Lung (tissue), 12 donors: ENCODE data around the gene SPRYD3. TPM values are rescaled to one million over a fixed set of nuclear protein-coding genes. Genes with fewer than 3 reads are reported as not detected.

Experiments
- ATAC-seq: fragments of 200-7000 bp; cut with Tn5 transposase; one replicate; pipeline ENCODE4 v1.9.1; 2020; ENCODE audit warnings: moderate number of reproducible peaks; ENCODE audit not compliant: insufficient read depth, low FRiP score
- DNase-seq, 3 donors: peaks; one replicate each; pipeline ENCODE4 v3.0.0-alpha.2; 2013 to 2017
- H3K27ac ChIP-seq, 2 donors: one replicate each; pipeline ENCODE4 v1.5.1; 2013; ENCODE audit warnings: mild to moderate bottlenecking in 2 of 2, moderate library complexity in 2 of 2, control low read depth in 1 of 2, inconsistent platforms in 1 of 2, low read depth in 1 of 2, low read length in 1 of 2
- H3K27me3 ChIP-seq, 3 donors: one replicate each; pipeline ENCODE4 v1.5.1; 2013; ENCODE audit warnings: low read length in 2 of 3; ENCODE audit not compliant: control insufficient read depth in 3 of 3, insufficient read depth in 3 of 3
- H3K36me3 ChIP-seq, 4 donors: one replicate each; pipeline ENCODE4 v1.5.1; 2013; ENCODE audit warnings: low read length in 4 of 4, mild to moderate bottlenecking in 1 of 4, moderate library complexity in 1 of 4; ENCODE audit not compliant: control insufficient read depth in 4 of 4, insufficient read depth in 4 of 4
- H3K4me1 ChIP-seq, 5 donors: one replicate each; pipeline ENCODE4 v1.5.1; 2013; ENCODE audit warnings: low read length in 5 of 5, mild to moderate bottlenecking in 2 of 5, moderate library complexity in 1 of 5; ENCODE audit not compliant: control insufficient read depth in 5 of 5, insufficient read depth in 5 of 5
- H3K4me3 ChIP-seq: one replicate; pipeline ENCODE4 v1.5.1; 2013; ENCODE audit warnings: mild to moderate bottlenecking, control low read depth, moderate library complexity
- H3K9ac ChIP-seq, 2 donors: one replicate each; pipeline ENCODE4 v1.5.1; 2013; ENCODE audit warnings: low read length in 2 of 2, control low read depth in 1 of 2; ENCODE audit not compliant: insufficient read depth in 1 of 2
- H3K9me3 ChIP-seq, 4 donors: one replicate each; pipeline ENCODE4 v1.5.1; 2013; ENCODE audit warnings: low read length in 3 of 4, mild to moderate bottlenecking in 1 of 4, moderate library complexity in 1 of 4; ENCODE audit not compliant: control insufficient read depth in 4 of 4, insufficient read depth in 3 of 4
- WGBS, 2 donors: extraction: QIAGEN DNeasy Blood & Tissue Kit; methylation state at CpG; one replicate each; pipeline ENCODE4 v1.1.7; 2013; 5-methylcytosine and 5-hydroxymethylcytosine counted together
- polyA plus RNA-seq, 2 donors: library from polyadenylated mRNA; stranded (reverse); fragments of 200-250 nt; gene quantifications; one replicate each; pipeline ENCODE4 v1.2.1, GENCODE V29; 2013
- total RNA-seq, 2 donors: library from RNA; depleted of rRNA in 1 of 2; stranded (reverse); fragments of >200 nt in 1 of 2; gene quantifications; one replicate each; pipeline ENCODE4 v1.2.1, GENCODE V29; 2014 to 2021
- TF ChIP-seq, protein P1 (sequence below): IDR thresholded peaks from 2 replicates; pipeline ENCODE4 v1.5.1; 2012; ENCODE audit warnings: mild to moderate bottlenecking; ENCODE audit errors: control extremely low read depth, extremely low read depth
- donor health status: control.
- donor health status: control.
- donor health status: Bipolar disorder and iron deficiency.
- donor health status: healthy.
- donor health status: DM: yes; HTN: yes; CAD: no.

SPRYD3 gene
- total and polyA plus RNA-seq, 4 donors: 17.1 to 60.2 (median 34.9) TPM

DNA sequence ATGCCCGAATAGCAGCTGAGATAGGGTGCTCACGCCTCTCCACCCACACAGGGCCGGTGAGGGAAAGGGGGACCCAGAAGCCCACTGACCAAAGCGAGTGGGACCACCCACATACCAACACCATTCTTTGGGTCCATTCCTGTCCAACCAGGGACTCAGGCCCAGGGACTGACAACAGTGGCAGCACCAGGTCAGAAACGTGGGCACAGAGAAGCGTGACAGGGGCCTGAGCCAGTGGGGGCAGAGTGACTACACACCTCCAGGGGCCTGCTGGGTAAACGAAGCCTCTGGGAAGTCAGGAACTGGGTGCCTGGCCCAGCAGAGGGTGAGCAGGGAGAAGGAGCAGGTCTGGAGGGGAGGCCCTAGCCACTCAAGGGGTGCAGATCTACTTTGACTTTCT is 13.7 kb downstream of the SPRYD3 start:
- ATAC-seq: no peak
- Histone ChIP-seq H3K36me3 (peaks cover 0 to 58% (median 29%) of the 10 kb centered on the region in 4 donors), H3K9me3 (no peaks in the 10 kb centered on the region), H3K9ac (no peak overlapping the region), H3K4me1 (peaks cover 0 to 30% (median 9%) of the 10 kb centered on the region in 5 donors), H3K27ac (peak overlapping the region in 1 of 2 donors; percentile 57), H3K4me3 (no peak overlapping the region), H3K27me3 (no peaks in the 10 kb centered on the region)
- no peak for DNase-seq
- TF ChIP-seq, protein P1, sequence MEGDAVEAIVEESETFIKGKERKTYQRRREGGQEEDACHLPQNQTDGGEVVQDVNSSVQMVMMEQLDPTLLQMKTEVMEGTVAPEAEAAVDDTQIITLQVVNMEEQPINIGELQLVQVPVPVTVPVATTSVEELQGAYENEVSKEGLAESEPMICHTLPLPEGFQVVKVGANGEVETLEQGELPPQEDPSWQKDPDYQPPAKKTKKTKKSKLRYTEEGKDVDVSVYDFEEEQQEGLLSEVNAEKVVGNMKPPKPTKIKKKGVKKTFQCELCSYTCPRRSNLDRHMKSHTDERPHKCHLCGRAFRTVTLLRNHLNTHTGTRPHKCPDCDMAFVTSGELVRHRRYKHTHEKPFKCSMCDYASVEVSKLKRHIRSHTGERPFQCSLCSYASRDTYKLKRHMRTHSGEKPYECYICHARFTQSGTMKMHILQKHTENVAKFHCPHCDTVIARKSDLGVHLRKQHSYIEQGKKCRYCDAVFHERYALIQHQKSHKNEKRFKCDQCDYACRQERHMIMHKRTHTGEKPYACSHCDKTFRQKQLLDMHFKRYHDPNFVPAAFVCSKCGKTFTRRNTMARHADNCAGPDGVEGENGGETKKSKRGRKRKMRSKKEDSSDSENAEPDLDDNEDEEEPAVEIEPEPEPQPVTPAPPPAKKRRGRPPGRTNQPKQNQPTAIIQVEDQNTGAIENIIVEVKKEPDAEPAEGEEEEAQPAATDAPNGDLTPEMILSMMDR: no peak
- WGBS, 2 donors: 77 to 84% methylated on average over 7 of the region's 7 CpGs

DNA sequence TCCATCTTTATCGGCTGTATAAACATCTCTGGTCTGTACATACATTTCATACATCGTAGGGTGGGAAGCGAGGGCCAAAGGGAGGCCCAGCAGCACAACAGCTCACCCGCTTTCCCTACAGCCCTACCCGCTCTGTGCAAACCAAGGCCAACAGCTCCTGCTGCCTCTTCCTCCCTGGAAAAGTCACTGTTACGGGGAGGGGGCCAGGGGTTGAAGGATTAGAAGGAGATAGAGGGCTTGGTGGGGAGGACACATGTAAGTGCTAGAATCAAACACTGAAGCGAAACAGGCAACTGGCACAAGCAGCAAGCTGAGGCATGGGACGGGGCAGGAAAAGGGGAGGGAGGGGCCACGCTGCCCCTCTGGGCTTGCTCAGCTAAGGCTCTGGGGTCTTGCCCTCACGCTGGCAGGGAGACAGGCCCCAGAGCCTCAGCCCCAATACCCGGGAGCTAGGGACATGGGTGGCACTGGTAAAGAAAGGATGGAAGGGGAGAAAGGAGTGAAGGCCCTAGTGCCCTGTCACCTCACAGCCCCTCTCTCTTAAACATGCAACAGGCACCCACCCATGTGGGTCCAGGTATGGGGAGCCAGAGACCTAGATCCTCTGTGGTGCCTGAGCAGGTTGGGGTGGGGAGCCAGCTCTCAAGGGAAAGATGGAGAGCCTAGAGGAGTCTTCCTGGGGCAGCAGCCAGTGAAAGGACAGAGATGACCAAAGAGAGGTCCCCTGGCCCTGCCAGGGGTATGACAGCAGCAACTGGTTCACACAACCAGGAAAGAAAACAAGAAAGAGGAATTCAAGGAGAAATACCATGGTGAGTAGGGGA is 14.4 kb downstream of the SPRYD3 start:
- Histone ChIP-seq H3K4me3 (no peak overlapping the region), H3K36me3 (peaks cover 0 to 65% (median 34%) of the 10 kb centered on the region in 4 donors), H3K27ac (no peak overlapping the region), H3K4me1 (peaks cover 0 to 25% (median 11%) of the 10 kb centered on the region in 5 donors), H3K9me3 (no peaks in the 10 kb centered on the region), H3K27me3 (no peaks in the 10 kb centered on the region), H3K9ac (no peak overlapping the region)
- TF ChIP-seq, protein P1: no peak
- no peak for ATAC-seq
- 82 to 91% methylated on average over 11 of the region's 11 CpGs for WGBS, 2 donors
- no peak for DNase-seq

DNA sequence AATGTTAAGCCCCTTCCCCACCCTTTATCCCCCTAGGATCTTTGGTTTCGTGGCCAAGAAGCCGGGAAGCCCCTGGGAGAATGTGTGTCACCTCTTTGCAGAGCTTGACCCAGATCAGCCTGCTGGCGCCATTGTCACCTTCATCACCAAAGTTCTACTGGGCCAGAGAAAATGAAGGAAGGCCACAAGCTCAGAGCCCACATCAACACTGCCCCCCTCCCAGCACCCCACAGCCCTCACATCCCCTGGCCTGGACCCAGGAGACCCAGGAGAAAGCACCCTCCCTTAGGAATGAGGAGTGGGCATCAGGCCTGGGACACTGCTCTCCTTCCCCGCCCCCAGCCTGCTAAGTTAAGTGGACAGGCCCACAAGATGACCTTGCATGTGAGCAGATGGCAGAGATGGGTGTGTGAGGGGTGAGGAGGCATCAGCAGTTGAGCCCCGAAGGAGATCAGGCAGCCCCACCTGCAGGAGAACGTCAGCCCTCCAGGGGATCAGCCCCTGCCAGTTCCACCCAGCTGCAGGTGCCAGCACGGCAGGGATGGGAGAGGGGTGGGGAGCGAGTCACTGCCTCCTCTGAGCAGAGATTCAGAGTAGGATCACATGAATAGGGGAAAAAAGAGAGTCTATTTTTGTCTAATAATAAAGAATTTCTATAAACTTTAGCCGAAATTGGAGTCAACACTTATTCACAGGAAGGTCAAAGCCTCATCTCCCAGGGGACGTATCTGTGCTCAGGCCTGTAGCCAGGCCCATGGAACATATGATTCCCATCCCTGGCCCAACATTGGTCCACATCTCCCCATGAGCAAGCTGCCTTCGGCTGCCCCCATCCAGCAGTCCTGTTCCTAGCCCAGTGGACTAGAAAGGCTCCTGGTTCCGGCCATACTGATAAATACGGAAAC is 15.2 kb downstream of the SPRYD3 start:
- Histone ChIP-seq H3K36me3 (peaks cover 0 to 73% (median 40%) of the 10 kb centered on the region in 4 donors), H3K4me1 (peaks cover 0 to 25% (median 11%) of the 10 kb centered on the region in 5 donors), H3K27me3 (no peaks in the 10 kb centered on the region), H3K4me3 (no peak overlapping the region), H3K9ac (no peak overlapping the region), H3K27ac (peak overlapping the region; percentile 2 to 23), H3K9me3 (no peaks in the 10 kb centered on the region)
- TF ChIP-seq, protein P1: no peak
- DNase-seq (peak in 1 of 3 donors; percentile 61), ATAC-seq (no peak)
- WGBS, 2 donors: 68 to 82% methylated on average over 13 of the region's 13 CpGs
